Cardiac muscle cell (in vitro differentiated cells and primary cell): ENCODE data around the gene ADORA2A. TPM values are rescaled to one million over a fixed set of nuclear protein-coding genes. Genes with fewer than 3 reads are reported as not detected.

ENCODE experiments used
- DNase-seq, 2 donors: peaks; one replicate each; pipeline versions ENCODE4 v3.0.0 to v3.0.0-alpha.2; 2010 to 2017; ENCODE audit warnings: low read depth in 1 of 2, low spot score in 1 of 2
- H3K27ac ChIP-seq: fragments of 200-600 bp; sonication (generic); 2 replicates; pipeline ENCODE4 v1.5.1; 2016
- H3K27me3 ChIP-seq: fragments of 200-600 bp; sonication (generic); 2 replicates; pipeline ENCODE4 v1.6.0; 2016; ENCODE audit warnings: control low read depth
- H3K36me3 ChIP-seq: fragments of 200-600 bp; sonication (generic); 2 replicates; pipeline ENCODE4 v1.5.1; 2016; ENCODE audit warnings: control low read depth
- H3K4me1 ChIP-seq: fragments of 200-600 bp; sonication (generic); 2 replicates; pipeline ENCODE4 v1.8.1; 2017; ENCODE audit warnings: low read depth, mild to moderate bottlenecking, mixed run types
- H3K4me3 ChIP-seq: fragments of 200-600 bp; sonication (generic); 2 replicates; pipeline ENCODE4 v1.5.1; 2016; ENCODE audit warnings: mild to moderate bottlenecking
- H3K9me3 ChIP-seq: fragments of 200-600 bp; sonication (generic); 2 replicates; pipeline ENCODE4 v1.5.1; 2017; ENCODE audit warnings: low read depth, mild to moderate bottlenecking, control low read depth
- CTCF ChIP-seq: IDR thresholded peaks from 2 replicates; pipeline ENCODE4 v1.5.1; 2012; ENCODE audit warnings: low read depth, mild to moderate bottlenecking, low read length
- polyA plus RNA-seq: library from polyadenylated mRNA; unstranded; fragments of >200 nt; fragmentation: Nextera tagmentation; extraction: Ambion mirVana; gene quantifications from 2 replicates; pipeline ENCODE4 v1.2.1, GENCODE V29; 2016
- total RNA-seq: library from RNA; depleted of rRNA; stranded (reverse); fragments of >200 nt; gene quantifications from 2 replicates; pipeline ENCODE4 v1.2.3, GENCODE V29; 2016

The ADORA2A gene
- total and polyA plus RNA-seq, 2 experiments from 2014 or later: 4.0 to 13.7 TPM

GRCh38 chr22:24412274-24412673, 15.1 kb upstream of the ADORA2A start:
- Histone ChIP-seq H3K27me3 (no peaks in the 10 kb centered on the region), H3K27ac (no peak overlapping the region), H3K4me3 (no peak overlapping the region), H3K9me3 (no peaks in the 10 kb centered on the region), H3K36me3 (peaks cover 27% of the 10 kb centered on the region), H3K4me1 (peaks cover 7% of the 10 kb centered on the region)
- no peak for DNase-seq
- TF ChIP-seq CTCF: no peak

DNA sequence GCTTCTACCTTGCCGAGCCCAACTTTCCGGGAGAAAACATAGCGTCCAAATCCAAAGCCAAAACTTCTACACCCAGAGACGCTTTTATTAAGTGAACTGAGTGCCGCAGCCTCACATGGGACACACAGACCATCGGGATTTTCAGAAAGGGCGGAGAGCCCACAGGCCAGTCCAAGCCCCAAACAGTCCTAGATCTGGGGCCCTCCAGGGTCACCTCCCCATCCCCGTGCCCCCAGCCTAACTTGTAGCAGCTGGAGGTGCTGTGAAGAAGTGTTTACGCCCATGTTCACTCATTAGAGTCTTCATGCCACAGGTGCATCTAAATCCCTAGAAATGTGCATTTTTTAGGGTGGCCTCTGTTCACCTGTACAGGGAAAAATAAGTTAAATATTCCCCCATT, 14.1 kb upstream of the ADORA2A start:
- H3K4me3 ChIP-seq: no peak overlapping the region
- no peaks in the 10 kb centered on the region for H3K27me3 ChIP-seq
- no peaks in the 10 kb centered on the region for H3K9me3 ChIP-seq
- no peak for TF ChIP-seq CTCF
- H3K27ac ChIP-seq: no peak overlapping the region
- no peak for DNase-seq
- peaks cover 27% of the 10 kb centered on the region for H3K36me3 ChIP-seq
- no peaks in the 10 kb centered on the region for H3K4me1 ChIP-seq

GRCh38 chr22:24413736-24414385, 13.5 kb upstream of the ADORA2A start:
- Histone ChIP-seq H3K27ac (peak overlapping the region; percentile 34), H3K27me3 (no peaks in the 10 kb centered on the region), H3K4me1 (no peaks in the 10 kb centered on the region), H3K4me3 (no peak overlapping the region), H3K9me3 (no peaks in the 10 kb centered on the region), H3K36me3 (peaks cover 27% of the 10 kb centered on the region)
- TF ChIP-seq CTCF: no peak
- DNase-seq: no peak

- no peaks in the 10 kb centered on the region for H3K4me1 ChIP-seq
- H3K27ac ChIP-seq: peak overlapping the region; percentile 34
- no peaks in the 10 kb centered on the region for H3K9me3 ChIP-seq
- no peak overlapping the region for H3K4me3 ChIP-seq
- H3K36me3 ChIP-seq: peaks cover 27% of the 10 kb centered on the region
- no peaks in the 10 kb centered on the region for H3K27me3 ChIP-seq
- no peak for TF ChIP-seq CTCF
- DNase-seq: no peak
Measured at GRCh38 chr22:24414523-24414922, 12.9 kb upstream of the ADORA2A start.

- no peak for DNase-seq
- TF ChIP-seq CTCF: no peak
- H3K9me3 ChIP-seq: no peaks in the 10 kb centered on the region
- H3K4me1 ChIP-seq: no peaks in the 10 kb centered on the region
- peaks cover 27% of the 10 kb centered on the region for H3K36me3 ChIP-seq
- no peaks in the 10 kb centered on the region for H3K27me3 ChIP-seq
- H3K4me3 ChIP-seq: no peak overlapping the region
- no peak overlapping the region for H3K27ac ChIP-seq
Measured at GRCh38 chr22:24414984-24415945, 12.1 kb upstream of the ADORA2A start.
